Stimulated activated naive CD8-positive, alpha-beta T cell treated with anti-CD3 and anti-CD28 coated beads, Interleukin-15, Interleukin-2, amounts not matched to agents 100 ng/mL and 50 ng/mL, for 24 hours (primary cell): ENCODE results near the gene FZD10.

ENCODE experiments used
- H3K27ac Mint-ChIP-seq: one replicate; pipeline ENCODE4 v1.8.0; 2021; ENCODE audit warnings: mild to moderate bottlenecking, mixed read lengths
- H3K27me3 Mint-ChIP-seq: one replicate; pipeline ENCODE4 v1.8.0; 2021; ENCODE audit warnings: mixed read lengths
- H3K36me3 Mint-ChIP-seq: one replicate; pipeline ENCODE4 v1.8.0; 2021; ENCODE audit warnings: low read depth, mixed read lengths
- H3K4me1 Mint-ChIP-seq: one replicate; pipeline ENCODE4 v1.8.0; 2021; ENCODE audit warnings: low read depth, mixed read lengths
- H3K4me3 Mint-ChIP-seq: one replicate; pipeline ENCODE4 v1.8.0; 2021; ENCODE audit warnings: mild to moderate bottlenecking, mixed read lengths
- H3K9me3 Mint-ChIP-seq: one replicate; pipeline ENCODE4 v1.8.0; 2021; ENCODE audit warnings: mixed read lengths

The FZD10 gene

DNA sequence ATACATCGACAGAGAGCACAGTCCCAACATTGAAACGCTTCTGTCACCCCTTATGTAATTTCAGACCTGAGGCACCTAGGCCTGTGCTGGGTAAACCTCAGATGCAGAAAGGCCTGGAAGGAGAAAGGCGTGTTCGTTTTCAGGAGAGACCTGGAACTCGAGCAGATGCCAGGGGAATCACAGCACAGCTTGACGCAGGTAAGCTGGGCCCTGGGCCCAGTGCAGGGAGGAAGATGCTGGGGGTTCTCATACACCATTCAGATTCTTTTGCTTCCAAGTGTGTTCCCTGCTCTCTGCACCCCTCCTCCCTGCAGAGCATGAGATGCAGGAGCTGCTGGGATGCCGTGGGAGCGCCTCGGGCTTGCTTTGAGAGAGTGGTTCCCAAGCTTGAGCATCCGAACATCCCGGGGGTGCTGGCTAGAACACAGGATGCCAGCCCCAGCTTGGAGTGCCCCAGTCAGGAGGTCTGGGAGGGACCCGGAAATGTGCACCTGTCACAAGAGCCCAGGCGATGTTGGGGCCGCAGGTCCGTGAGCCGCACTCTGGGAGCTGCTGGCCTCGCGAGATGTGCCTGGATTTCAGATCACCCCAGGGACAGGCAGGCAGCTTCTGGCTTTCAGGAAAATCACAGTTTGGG is 35.9 kb downstream of the FZD10 start:
- Mint-ChIP-seq H3K27me3 (no peaks in the 10 kb centered on the region), H3K4me1 (no peaks in the 10 kb centered on the region), H3K27ac (no peak overlapping the region), H3K4me3 (no peak overlapping the region), H3K9me3 (peaks cover 3% of the 10 kb centered on the region), H3K36me3 (no peaks in the 10 kb centered on the region)

DNA sequence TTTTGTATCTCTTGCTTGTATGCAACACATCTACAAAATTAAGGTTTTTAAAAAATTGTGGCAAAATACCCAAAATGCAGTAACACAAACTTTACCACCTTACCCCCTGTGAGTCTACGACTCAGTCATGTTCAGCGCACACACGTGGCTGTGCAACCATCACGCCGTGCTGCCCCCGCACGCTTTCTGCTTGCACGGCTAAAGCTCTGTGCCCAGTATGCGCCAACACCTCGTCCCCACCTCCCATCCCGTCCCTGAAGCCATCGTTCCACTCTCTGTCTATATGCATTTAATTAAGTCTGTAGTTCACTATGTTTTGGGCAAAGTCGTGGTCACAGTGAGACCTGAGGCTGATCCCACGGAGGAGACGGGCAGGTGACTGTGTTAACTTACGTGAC is 36.4 kb downstream of the FZD10 start:
- peaks cover 3% of the 10 kb centered on the region for H3K9me3 Mint-ChIP-seq
- no peak overlapping the region for H3K4me3 Mint-ChIP-seq
- H3K27me3 Mint-ChIP-seq = no peaks in the 10 kb centered on the region
- H3K36me3 Mint-ChIP-seq = no peaks in the 10 kb centered on the region
- H3K27ac Mint-ChIP-seq = no peak overlapping the region
- no peaks in the 10 kb centered on the region for H3K4me1 Mint-ChIP-seq

DNA sequence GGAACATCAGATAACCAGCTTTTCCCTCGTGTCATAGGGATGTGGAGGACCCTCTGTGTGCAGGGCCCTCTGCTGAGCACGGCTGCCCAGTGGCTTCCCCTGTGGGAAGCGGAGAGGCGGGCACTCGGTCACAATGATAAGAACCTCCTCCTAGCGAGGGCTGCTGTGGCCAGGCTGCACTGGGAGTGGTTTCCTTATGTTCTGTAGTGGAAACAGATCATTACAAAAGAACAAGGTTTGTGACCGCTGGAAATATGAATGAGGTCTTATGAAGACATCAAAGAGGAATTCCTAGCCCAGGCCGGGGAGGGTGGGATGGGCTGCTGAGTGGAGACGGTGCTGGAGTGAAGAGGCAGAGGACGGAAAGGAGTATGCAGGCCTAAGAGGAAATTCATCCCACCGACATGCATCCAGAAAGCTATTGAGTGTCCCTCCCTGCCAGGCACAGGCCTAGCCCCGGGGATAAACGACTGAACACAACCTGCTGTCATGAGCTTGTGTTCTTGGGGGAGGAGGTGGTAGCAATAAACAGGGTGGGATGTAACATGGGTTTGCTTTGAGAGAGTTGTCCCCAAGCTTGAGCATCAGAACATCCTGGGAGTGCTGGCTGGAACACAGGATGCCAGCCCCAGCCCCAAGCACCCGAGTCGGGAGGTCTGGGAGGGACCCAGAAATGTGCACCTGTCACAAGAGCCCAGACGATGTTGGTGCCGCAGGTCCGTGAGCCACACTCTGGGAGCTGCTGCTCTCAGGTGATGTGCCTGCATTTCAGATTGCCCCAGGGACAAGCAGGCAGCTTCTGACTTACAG is 37.5 kb downstream of the FZD10 start:
- no peaks in the 10 kb centered on the region for H3K36me3 Mint-ChIP-seq
- no peaks in the 10 kb centered on the region for H3K27me3 Mint-ChIP-seq
- no peaks in the 10 kb centered on the region for H3K4me1 Mint-ChIP-seq
- no peak overlapping the region for H3K27ac Mint-ChIP-seq
- peaks cover 3% of the 10 kb centered on the region for H3K9me3 Mint-ChIP-seq
- H3K4me3 Mint-ChIP-seq = no peak overlapping the region

DNA sequence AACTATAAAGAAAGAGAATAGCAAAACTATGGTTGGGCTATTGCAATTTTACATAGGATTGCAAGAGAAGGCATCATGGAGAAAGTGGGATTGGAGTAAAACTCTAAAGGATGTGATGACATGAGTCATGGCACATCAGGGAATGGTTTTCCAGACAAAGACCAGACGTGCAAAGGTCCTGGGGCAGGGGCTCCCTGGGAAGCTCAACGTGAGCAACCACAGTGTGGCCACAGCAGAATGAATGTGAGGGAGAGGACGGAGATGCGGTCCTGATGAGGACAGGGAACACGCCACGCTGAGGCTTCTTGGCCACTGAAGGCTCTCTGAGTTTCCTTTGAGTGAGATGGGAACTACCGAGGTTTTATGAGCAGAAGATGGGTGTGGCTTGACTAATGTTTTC is 38.2 kb downstream of the FZD10 start:
- H3K27me3 Mint-ChIP-seq = no peaks in the 10 kb centered on the region
- H3K36me3 Mint-ChIP-seq = no peaks in the 10 kb centered on the region
- H3K4me3 Mint-ChIP-seq = no peak overlapping the region
- no peak overlapping the region for H3K27ac Mint-ChIP-seq
- H3K9me3 Mint-ChIP-seq = peaks cover 3% of the 10 kb centered on the region
- H3K4me1 Mint-ChIP-seq = no peaks in the 10 kb centered on the region

DNA sequence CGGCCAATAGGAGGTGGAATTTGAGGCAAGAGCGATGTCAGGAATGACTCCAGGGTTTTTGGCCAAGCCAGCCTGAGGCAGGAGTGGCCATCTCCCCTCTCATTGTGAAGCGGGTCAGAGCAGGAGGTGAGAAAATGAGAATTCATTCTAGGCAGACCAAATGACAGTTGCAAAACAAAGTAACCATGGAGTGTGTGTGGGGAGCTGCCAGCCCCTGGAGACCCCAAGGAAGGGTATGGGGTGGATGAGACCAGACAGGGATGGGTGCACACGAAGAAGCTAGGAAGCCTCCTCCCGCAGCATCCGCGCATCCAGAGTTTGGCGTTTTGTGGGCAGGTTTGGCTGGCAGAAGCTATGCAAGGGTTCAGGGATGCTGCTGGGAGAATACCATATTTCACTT is 38.8 kb downstream of the FZD10 start:
- Mint-ChIP-seq H3K9me3 (peaks cover 3% of the 10 kb centered on the region), H3K27me3 (no peaks in the 10 kb centered on the region), H3K36me3 (no peaks in the 10 kb centered on the region)

DNA sequence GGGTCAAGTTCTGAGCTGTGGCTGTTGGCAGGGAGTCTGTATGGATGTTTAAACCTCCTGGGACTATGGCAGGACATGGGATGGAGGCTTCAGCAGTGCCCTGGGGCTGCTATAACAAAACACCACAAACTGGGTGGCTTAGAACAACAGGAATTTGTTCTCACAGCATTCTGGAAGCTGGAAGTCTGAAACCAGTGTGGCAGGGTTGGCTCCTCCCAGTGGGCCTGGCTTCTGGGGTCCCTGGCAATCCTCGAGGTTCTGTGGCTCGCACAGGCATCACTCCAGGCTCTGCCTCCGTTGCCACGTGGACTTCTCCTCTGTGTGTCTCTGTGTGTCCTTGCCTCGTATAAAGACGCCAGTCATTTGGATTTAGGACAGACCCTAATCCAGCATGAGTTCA is 39.9 kb downstream of the FZD10 start:
- H3K4me3 Mint-ChIP-seq = no peak overlapping the region
- no peaks in the 10 kb centered on the region for H3K36me3 Mint-ChIP-seq
- H3K4me1 Mint-ChIP-seq = no peaks in the 10 kb centered on the region
- H3K9me3 Mint-ChIP-seq = peaks cover 10% of the 10 kb centered on the region
- no peaks in the 10 kb centered on the region for H3K27me3 Mint-ChIP-seq
- H3K27ac Mint-ChIP-seq = no peak overlapping the region

More for the DNA sequence above, 38.8 kb downstream of the FZD10 start:
- Mint-ChIP-seq H3K27ac (no peak overlapping the region), H3K4me1 (no peaks in the 10 kb centered on the region), H3K4me3 (no peak overlapping the region)

DNA sequence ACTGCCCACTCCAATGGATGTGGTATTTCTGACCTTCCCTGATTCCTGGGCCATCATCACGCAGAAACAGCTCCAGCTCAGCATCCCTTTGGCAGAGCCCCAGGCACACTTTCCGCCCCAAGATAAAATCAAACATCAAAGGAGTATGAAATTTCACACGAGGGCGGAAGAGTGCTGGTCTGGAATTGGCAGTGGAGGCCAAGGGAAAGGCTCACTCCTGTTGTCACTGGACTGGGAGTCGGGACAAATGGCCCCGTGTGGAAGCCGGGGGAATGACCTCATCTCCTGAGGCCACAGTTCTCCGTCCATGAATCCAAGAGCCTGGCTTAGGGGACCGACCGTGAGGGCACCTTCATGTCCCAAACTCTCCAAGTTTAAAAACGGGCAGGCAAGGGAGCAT is 40.9 kb downstream of the FZD10 start:
- no peak overlapping the region for H3K27ac Mint-ChIP-seq
- H3K9me3 Mint-ChIP-seq = peaks cover 14% of the 10 kb centered on the region
- no peaks in the 10 kb centered on the region for H3K4me1 Mint-ChIP-seq
- H3K27me3 Mint-ChIP-seq = no peaks in the 10 kb centered on the region
- H3K36me3 Mint-ChIP-seq = no peaks in the 10 kb centered on the region
- H3K4me3 Mint-ChIP-seq = no peak overlapping the region

DNA sequence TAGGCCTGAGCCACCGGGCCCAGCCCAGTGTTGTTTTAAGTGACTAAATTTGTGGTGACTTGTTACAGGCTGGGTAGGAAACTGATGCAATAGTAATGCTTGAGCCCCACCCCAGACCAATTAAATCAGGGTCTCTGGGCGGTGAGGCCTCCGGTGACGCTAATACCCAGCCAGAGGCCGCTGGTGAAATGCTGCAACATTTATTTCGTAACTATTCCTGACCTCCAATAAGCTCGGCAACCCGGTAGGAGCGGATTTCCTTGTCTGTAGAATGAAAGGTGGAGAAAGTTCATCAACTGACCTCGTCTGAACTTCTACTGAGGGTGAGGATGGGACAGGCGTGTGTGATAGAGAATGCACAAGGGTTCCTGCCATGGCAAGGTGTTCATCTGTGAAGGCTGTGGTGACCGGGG is 42.3 kb downstream of the FZD10 start:
- Mint-ChIP-seq H3K4me1 (no peaks in the 10 kb centered on the region), H3K27ac (no peak overlapping the region)

DNA sequence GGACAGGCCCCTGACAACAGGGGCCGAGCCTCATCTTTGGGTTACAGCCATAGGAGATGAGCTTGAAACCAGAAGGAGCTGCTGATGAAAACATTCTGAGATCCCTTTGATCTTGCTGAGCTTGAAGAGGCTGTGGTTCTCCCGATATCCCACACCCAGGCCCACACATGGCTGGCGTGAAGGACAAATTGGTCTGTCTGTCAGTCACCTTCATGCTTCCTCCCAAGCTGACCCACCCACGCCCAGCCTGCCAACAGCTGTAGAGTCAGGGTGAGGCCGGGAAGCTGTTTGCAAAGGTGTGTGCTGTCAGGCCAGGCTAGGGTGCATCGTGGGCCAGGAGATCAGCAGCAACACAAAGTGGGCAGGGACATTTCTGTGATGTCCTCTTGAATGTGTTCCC is 43.2 kb downstream of the FZD10 start:
- H3K27ac Mint-ChIP-seq = no peak overlapping the region
- no peak overlapping the region for H3K4me3 Mint-ChIP-seq
- no peaks in the 10 kb centered on the region for H3K27me3 Mint-ChIP-seq
- no peaks in the 10 kb centered on the region for H3K4me1 Mint-ChIP-seq
- H3K9me3 Mint-ChIP-seq = peaks cover 19% of the 10 kb centered on the region
- no peaks in the 10 kb centered on the region for H3K36me3 Mint-ChIP-seq

More for the DNA sequence above, 42.3 kb downstream of the FZD10 start:
- Mint-ChIP-seq H3K27me3 (no peaks in the 10 kb centered on the region), H3K36me3 (no peaks in the 10 kb centered on the region), H3K4me3 (no peak overlapping the region), H3K9me3 (peaks cover 19% of the 10 kb centered on the region)

DNA sequence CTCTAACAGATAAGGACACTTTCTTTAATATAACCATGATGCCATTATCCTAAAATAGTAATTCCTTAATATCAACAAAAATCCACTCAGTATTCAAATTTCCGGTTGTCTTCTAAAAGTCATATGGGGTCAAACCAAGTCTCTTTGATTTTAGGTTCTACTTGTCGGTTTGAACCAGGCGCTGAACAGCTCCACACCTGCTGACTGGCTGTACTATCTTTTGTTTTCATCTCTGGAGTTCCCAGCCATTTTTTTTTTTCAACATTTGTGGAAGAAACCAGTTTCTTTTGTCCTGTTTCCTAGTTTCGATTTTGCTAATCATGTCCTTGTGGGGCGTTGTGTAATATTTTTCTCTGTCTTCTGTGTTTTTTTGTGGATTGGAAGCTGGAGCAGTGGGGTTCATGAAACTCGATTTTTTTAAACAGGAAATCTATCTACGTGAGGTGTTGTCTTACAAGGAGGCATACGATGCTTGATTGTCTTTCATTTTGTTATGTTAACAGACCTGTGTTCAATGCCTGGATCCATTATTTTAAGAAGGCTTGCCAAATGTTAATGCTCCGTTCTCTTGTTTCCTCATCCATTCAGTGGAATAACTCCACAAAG is 50.2 kb downstream of the FZD10 start:
- Mint-ChIP-seq H3K36me3 (peaks cover 2% of the 10 kb centered on the region), H3K27me3 (peaks cover 4% of the 10 kb centered on the region), H3K9me3 (peaks cover 14% of the 10 kb centered on the region), H3K4me3 (no peak overlapping the region), H3K27ac (no peak overlapping the region), H3K4me1 (no peaks in the 10 kb centered on the region)

DNA sequence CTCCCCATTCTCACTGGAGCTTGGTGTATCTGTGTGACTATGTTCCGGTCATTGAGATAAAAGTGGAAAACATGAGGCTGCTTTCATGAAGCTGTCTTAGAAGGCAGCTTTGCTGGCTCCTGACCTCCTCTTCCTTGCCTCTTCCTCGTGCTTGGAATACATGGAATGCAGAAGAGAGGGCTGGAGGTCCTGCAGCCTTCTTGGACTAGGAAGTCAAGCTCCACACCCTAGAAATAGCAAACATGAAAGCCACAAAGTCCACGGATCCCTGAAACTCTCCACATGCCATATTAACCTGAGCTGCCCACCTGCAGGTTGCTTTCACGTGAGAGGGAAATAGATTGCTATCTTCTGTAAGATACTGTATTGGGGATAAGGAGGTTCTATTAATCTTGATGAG is 51.0 kb downstream of the FZD10 start:
- Mint-ChIP-seq H3K27me3 (peaks cover 4% of the 10 kb centered on the region), H3K9me3 (peaks cover 14% of the 10 kb centered on the region), H3K4me1 (no peaks in the 10 kb centered on the region), H3K36me3 (peaks cover 4% of the 10 kb centered on the region), H3K4me3 (no peak overlapping the region), H3K27ac (no peak overlapping the region)

DNA sequence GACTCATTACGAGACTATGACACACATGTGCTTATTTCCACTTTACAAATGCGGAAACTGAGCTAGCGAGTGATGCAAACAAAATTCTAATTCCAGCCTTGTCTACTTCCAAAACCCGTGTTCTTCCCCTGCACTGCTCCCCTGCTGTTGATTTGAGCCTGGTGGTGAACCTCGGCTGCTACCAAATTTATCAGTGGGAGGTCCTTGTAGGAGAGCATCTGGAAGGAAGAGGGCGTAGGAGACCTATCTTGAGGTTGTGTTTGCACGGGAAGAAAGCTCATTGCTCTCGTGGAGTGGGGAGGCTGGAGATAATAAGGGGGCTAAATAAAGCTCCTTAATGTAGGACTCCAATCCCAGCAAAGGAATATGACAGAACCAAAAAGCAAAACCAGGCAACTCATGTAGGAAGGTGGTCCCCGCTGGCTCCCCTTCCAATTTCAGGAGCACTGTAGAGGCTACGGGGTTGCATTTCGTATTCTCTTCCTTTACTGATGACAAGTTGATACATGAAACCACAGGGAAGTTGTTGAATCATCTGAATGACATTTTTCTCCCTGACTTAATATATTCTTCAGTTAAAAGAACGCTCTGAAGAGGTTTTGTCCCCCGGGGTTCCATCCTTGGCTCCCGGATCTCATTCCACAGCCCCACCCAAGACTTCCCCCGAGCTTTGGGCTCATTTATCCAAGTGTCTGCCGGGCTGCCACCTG is 52.6 kb downstream of the FZD10 start:
- Mint-ChIP-seq H3K4me3 (no peak overlapping the region), H3K27ac (no peak overlapping the region), H3K27me3 (peaks cover 10% of the 10 kb centered on the region), H3K4me1 (no peaks in the 10 kb centered on the region), H3K9me3 (peaks cover 19% of the 10 kb centered on the region), H3K36me3 (peaks cover 4% of the 10 kb centered on the region)
